SK-N-MC (cell line): ENCODE measurements around the gene JAZF1.

ENCODE experiments used
- DNase-seq: peaks from one replicate; pipeline ENCODE4 v3.0.0-alpha.2; 2011; ENCODE audit warnings: low read depth, low spot score
- H3K27ac ChIP-seq: fragments of 200-600 bp; sonication (generic); 2 replicates; pipeline ENCODE4 v1.5.1; 2016; ENCODE audit warnings: mixed run types
- H3K36me3 ChIP-seq: fragments of 200-600 bp; sonication (generic); 2 replicates; pipeline ENCODE4 v1.6.1; 2017; ENCODE audit warnings: antibody characterized with exemption, low read length, mixed read lengths; ENCODE audit not compliant: insufficient read depth
- H3K4me3 ChIP-seq: fragments of 200-600 bp; sonication (generic); 2 replicates; pipeline ENCODE4 v1.5.1; 2016
- H3K9ac ChIP-seq: fragments of 200-600 bp; sonication (generic); 2 replicates; pipeline ENCODE4 v1.8.0; 2017; ENCODE audit warnings: mixed run types, mixed read lengths; ENCODE audit not compliant: insufficient read length
- H3K9me3 ChIP-seq: fragments of 200-600 bp; sonication (generic); 2 replicates; pipeline ENCODE4 v1.6.1; 2017; ENCODE audit warnings: low read depth, mild to moderate bottlenecking, antibody characterized with exemption, low read length, moderate library complexity, mixed read lengths
- EZH2 ChIP-seq: fragments of 200-600 bp; sonication (generic); IDR thresholded peaks from one replicate; pipeline ENCODE4 v1.6.1; 2017; ENCODE audit warnings: antibody characterized with exemption
- FOXP2 ChIP-seq: optimal IDR thresholded peaks from 2 replicates; pipeline ENCODE3; 2011; ENCODE audit warnings: mild to moderate bottlenecking, moderate library complexity; ENCODE audit not compliant: insufficient read depth; ENCODE audit errors: extremely low read length, control extremely low read depth
- POLR2AphosphoS5 ChIP-seq: IDR thresholded peaks from 2 replicates; pipeline ENCODE4 v1.6.1; 2012; ENCODE audit warnings: mild to moderate bottlenecking, low read depth, low read length, borderline replicate concordance

JAZF1 gene

GRCh38 chr7:27958933-27959548 is 221.6 kb downstream of the JAZF1 start:
- H3K27ac ChIP-seq: no peak overlapping the region
- no peaks in the 10 kb centered on the region for H3K9me3 ChIP-seq
- no peak overlapping the region for H3K4me3 ChIP-seq
- no peak for TF ChIP-seq FOXP2
- TF ChIP-seq POLR2AphosphoS5: no peak
- TF ChIP-seq EZH2: no peak
- H3K9ac ChIP-seq: no peak overlapping the region
- H3K36me3 ChIP-seq: no peaks in the 10 kb centered on the region
- DNase-seq: no peak

- H3K36me3 ChIP-seq: no peaks in the 10 kb centered on the region
- TF ChIP-seq EZH2: no peak
- no peak for TF ChIP-seq POLR2AphosphoS5
- TF ChIP-seq FOXP2: no peak
- H3K9ac ChIP-seq: no peak overlapping the region
Measured at GRCh38 chr7:27955596-27955995, 225.0 kb downstream of the JAZF1 start.

GRCh38 chr7:27955011-27955410 is 225.6 kb downstream of the JAZF1 start:
- no peaks in the 10 kb centered on the region for H3K36me3 ChIP-seq
- H3K4me3 ChIP-seq: no peak overlapping the region
- H3K27ac ChIP-seq: no peak overlapping the region
- TF ChIP-seq EZH2: no peak
- TF ChIP-seq FOXP2: no peak
- TF ChIP-seq POLR2AphosphoS5: no peak
- H3K9me3 ChIP-seq: no peaks in the 10 kb centered on the region
- DNase-seq: no peak
- no peak overlapping the region for H3K9ac ChIP-seq

More at GRCh38 chr7:27955596-27955995, 225.0 kb downstream of the JAZF1 start:
- no peak for DNase-seq
- Histone ChIP-seq H3K27ac (no peak overlapping the region), H3K9me3 (no peaks in the 10 kb centered on the region), H3K4me3 (no peak overlapping the region)

- no peak overlapping the region for H3K4me3 ChIP-seq
- H3K27ac ChIP-seq: no peak overlapping the region
- no peak overlapping the region for H3K9ac ChIP-seq
- no peaks in the 10 kb centered on the region for H3K36me3 ChIP-seq
- DNase-seq: no peak
- no peak for TF ChIP-seq POLR2AphosphoS5
- TF ChIP-seq FOXP2: no peak
- no peaks in the 10 kb centered on the region for H3K9me3 ChIP-seq
Measured at GRCh38 chr7:27953777-27954176, 226.8 kb downstream of the JAZF1 start.

GRCh38 chr7:27953361-27953760 is 227.2 kb downstream of the JAZF1 start:
- TF ChIP-seq EZH2 (no peak), POLR2AphosphoS5 (no peak), FOXP2 (no peak)
- no peak for DNase-seq
- Histone ChIP-seq H3K36me3 (no peaks in the 10 kb centered on the region), H3K9ac (no peak overlapping the region), H3K27ac (no peak overlapping the region), H3K9me3 (no peaks in the 10 kb centered on the region), H3K4me3 (no peak overlapping the region)

GRCh38 chr7:27952456-27953285 is 227.9 kb downstream of the JAZF1 start:
- no peak overlapping the region for H3K4me3 ChIP-seq
- no peaks in the 10 kb centered on the region for H3K9me3 ChIP-seq
- H3K36me3 ChIP-seq: no peaks in the 10 kb centered on the region
- TF ChIP-seq POLR2AphosphoS5: no peak
- no peak for TF ChIP-seq FOXP2
- TF ChIP-seq EZH2: no peak
- H3K27ac ChIP-seq: no peak overlapping the region
- no peak overlapping the region for H3K9ac ChIP-seq
- no peak for DNase-seq

- TF ChIP-seq EZH2: no peak
- TF ChIP-seq POLR2AphosphoS5: no peak
- no peak for TF ChIP-seq FOXP2
- DNase-seq: no peak
- Histone ChIP-seq H3K9me3 (no peaks in the 10 kb centered on the region), H3K4me3 (no peak overlapping the region), H3K36me3 (no peaks in the 10 kb centered on the region), H3K9ac (no peak overlapping the region), H3K27ac (no peak overlapping the region)
Measured at GRCh38 chr7:27950123-27950522, 230.5 kb downstream of the JAZF1 start.

GRCh38 chr7:27948861-27949260 is 231.7 kb downstream of the JAZF1 start:
- H3K4me3 ChIP-seq: no peak overlapping the region
- no peak overlapping the region for H3K27ac ChIP-seq
- no peaks in the 10 kb centered on the region for H3K36me3 ChIP-seq
- H3K9me3 ChIP-seq: no peaks in the 10 kb centered on the region
- TF ChIP-seq EZH2 (no peak), FOXP2 (no peak), POLR2AphosphoS5 (no peak)
- no peak overlapping the region for H3K9ac ChIP-seq
- DNase-seq: no peak
